SK-N-SH (cell line): Measurements from ENCODE around the gene LHX4.

Experiments
- CTCF ChIP-seq: fragments of 200-600 bp; sonication (generic); IDR thresholded peaks from 2 replicates; pipeline ENCODE4 v1.6.1; 2017; ENCODE audit warnings: antibody characterized with exemption, mild to moderate bottlenecking, moderate library complexity
- EP300 ChIP-seq, 2 experiments: IDR thresholded peaks; 2 replicates each; pipeline versions ENCODE4 v1.4.0 to v1.6.1; 2012; ENCODE audit warnings: borderline replicate concordance in 1 of 2, low read depth in 1 of 2, low read length in 1 of 2
- EZH2phosphoT487 ChIP-seq: fragments of 200-600 bp; sonication (generic); IDR thresholded peaks from 2 replicates; pipeline ENCODE4 v1.6.1; 2017; ENCODE audit warnings: low read depth, mixed run types, mild to moderate bottlenecking, antibody characterized with exemption, moderate library complexity, borderline replicate concordance
- JUND ChIP-seq: IDR thresholded peaks from 2 replicates; pipeline ENCODE4 v1.4.0; 2012
- NFIC ChIP-seq: IDR thresholded peaks from 2 replicates; pipeline ENCODE4 v1.4.0; 2012; ENCODE audit warnings: borderline replicate concordance
- NRF1 ChIP-seq: IDR thresholded peaks from 2 replicates; pipeline ENCODE4 v1.6.1; 2012; ENCODE audit warnings: low read depth, mild to moderate bottlenecking, low read length
- TEAD4 ChIP-seq: IDR thresholded peaks from 2 replicates; pipeline ENCODE4 v1.4.0; 2012; ENCODE audit warnings: mild to moderate bottlenecking, borderline replicate concordance; ENCODE audit not compliant: insufficient read depth
- TF ChIP-seq, protein P1 (sequence below): IDR thresholded peaks from 2 replicates; pipeline ENCODE4 v1.6.1; 2012; ENCODE audit warnings: mild to moderate bottlenecking, low read depth, low read length, moderate library complexity
- TF ChIP-seq, protein P2 (sequence below): IDR thresholded peaks from 2 replicates; pipeline ENCODE4 v1.4.0; 2012; ENCODE audit warnings: low read depth

DNA sequence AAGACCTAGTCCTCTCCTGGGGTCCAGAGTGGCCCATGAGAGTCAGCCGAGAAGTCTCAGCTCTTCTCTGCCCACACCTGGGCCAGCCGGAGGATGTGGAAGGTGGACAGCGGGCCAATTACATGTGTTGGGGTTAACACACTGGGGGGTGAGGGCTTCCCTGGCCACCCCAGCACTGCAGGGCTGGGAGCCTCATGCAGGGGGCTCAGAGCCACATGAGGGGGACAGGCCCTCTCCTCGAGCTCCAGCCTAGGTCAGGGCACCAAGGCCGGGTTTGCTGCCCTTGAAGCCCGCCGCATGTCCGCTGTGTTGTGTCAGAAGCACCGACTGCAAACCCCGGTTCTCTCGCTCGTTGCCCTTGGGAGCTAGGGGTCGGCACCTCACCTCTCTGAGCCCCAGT is 30.5 kb downstream of the LHX4 start:
- TF ChIP-seq CTCF (no peak), NRF1 (no peak), NFIC (no peak), JUND (no peak), EZH2phosphoT487 (no peak), TEAD4 (no peak), EP300 (IDR thresholded peaks at IDR 0.05; ENCODE audit: borderline replicate concordance in 1 of 2, low read depth in 1 of 2, low read length in 1 of 2) (no peak)
- TF ChIP-seq, protein P1, sequence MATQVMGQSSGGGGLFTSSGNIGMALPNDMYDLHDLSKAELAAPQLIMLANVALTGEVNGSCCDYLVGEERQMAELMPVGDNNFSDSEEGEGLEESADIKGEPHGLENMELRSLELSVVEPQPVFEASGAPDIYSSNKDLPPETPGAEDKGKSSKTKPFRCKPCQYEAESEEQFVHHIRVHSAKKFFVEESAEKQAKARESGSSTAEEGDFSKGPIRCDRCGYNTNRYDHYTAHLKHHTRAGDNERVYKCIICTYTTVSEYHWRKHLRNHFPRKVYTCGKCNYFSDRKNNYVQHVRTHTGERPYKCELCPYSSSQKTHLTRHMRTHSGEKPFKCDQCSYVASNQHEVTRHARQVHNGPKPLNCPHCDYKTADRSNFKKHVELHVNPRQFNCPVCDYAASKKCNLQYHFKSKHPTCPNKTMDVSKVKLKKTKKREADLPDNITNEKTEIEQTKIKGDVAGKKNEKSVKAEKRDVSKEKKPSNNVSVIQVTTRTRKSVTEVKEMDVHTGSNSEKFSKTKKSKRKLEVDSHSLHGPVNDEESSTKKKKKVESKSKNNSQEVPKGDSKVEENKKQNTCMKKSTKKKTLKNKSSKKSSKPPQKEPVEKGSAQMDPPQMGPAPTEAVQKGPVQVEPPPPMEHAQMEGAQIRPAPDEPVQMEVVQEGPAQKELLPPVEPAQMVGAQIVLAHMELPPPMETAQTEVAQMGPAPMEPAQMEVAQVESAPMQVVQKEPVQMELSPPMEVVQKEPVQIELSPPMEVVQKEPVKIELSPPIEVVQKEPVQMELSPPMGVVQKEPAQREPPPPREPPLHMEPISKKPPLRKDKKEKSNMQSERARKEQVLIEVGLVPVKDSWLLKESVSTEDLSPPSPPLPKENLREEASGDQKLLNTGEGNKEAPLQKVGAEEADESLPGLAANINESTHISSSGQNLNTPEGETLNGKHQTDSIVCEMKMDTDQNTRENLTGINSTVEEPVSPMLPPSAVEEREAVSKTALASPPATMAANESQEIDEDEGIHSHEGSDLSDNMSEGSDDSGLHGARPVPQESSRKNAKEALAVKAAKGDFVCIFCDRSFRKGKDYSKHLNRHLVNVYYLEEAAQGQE, result no peak
- TF ChIP-seq, protein P2, sequence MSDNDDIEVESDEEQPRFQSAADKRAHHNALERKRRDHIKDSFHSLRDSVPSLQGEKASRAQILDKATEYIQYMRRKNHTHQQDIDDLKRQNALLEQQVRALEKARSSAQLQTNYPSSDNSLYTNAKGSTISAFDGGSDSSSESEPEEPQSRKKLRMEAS, result no peak
